Nephron progenitor cell (in vitro differentiated cells): Measurements from ENCODE around the gene CDH10.
A peak's percentile ranks its signal among the peaks of the same experiment; 100 is the strongest.

ENCODE experiments used
- DNase-seq: peaks from one replicate; pipeline ENCODE4 v3.0.0; 2021
- H3K27ac Mint-ChIP-seq: 2 replicates; pipeline ENCODE4 v1.8.0; 2021; ENCODE audit warnings: mild to moderate bottlenecking, moderate library complexity, mixed read lengths
- H3K27me3 Mint-ChIP-seq: 2 replicates; pipeline ENCODE4 v1.8.0; 2021; ENCODE audit warnings: mild to moderate bottlenecking, low read depth, mixed read lengths; ENCODE audit not compliant: poor library complexity
- H3K36me3 Mint-ChIP-seq: 2 replicates; pipeline ENCODE4 v1.8.0; 2021; ENCODE audit warnings: low read depth, mixed read lengths
- H3K4me1 Mint-ChIP-seq: 2 replicates; pipeline ENCODE4 v1.8.0; 2021; ENCODE audit warnings: mixed read lengths
- H3K4me3 Mint-ChIP-seq: 2 replicates; pipeline ENCODE4 v1.8.0; 2021; ENCODE audit warnings: mild to moderate bottlenecking, moderate library complexity, mixed read lengths
- H3K9me3 Mint-ChIP-seq: 2 replicates; pipeline ENCODE4 v1.8.0; 2021; ENCODE audit warnings: mild to moderate bottlenecking, moderate library complexity, mixed read lengths
- TF ChIP-seq, protein P1 (sequence below): fragments of 200-600 bp; sonication (generic); IDR thresholded peaks from 2 replicates; pipeline ENCODE4 v1.5.0; 2021; ENCODE audit warnings: antibody characterized with exemption

CDH10 gene

DNA sequence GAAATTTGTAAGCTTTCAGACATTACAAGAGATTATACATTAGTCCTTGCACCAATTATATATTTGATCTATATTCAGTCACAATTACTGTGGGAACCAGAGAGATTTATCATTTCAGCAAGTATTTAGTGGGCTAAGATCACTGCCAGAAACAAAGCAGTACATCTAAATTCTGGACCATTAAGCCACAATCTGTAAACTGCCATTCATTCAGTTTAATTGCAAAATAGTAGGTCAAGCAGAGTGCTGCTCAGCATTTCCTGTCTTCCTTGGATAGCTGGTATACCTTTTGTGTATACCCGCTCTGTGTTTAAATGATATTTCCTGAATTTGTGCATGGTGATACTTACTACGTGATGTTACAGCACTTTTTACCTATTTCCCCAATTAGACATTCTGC lies 42.6 kb downstream of the CDH10 start:
- Mint-ChIP-seq H3K9me3 (no peaks in the 10 kb centered on the region), H3K4me3 (no peak overlapping the region), H3K4me1 (no peaks in the 10 kb centered on the region), H3K36me3 (no peaks in the 10 kb centered on the region), H3K27me3 (no peaks in the 10 kb centered on the region), H3K27ac (no peak overlapping the region)
- TF ChIP-seq, protein P1, sequence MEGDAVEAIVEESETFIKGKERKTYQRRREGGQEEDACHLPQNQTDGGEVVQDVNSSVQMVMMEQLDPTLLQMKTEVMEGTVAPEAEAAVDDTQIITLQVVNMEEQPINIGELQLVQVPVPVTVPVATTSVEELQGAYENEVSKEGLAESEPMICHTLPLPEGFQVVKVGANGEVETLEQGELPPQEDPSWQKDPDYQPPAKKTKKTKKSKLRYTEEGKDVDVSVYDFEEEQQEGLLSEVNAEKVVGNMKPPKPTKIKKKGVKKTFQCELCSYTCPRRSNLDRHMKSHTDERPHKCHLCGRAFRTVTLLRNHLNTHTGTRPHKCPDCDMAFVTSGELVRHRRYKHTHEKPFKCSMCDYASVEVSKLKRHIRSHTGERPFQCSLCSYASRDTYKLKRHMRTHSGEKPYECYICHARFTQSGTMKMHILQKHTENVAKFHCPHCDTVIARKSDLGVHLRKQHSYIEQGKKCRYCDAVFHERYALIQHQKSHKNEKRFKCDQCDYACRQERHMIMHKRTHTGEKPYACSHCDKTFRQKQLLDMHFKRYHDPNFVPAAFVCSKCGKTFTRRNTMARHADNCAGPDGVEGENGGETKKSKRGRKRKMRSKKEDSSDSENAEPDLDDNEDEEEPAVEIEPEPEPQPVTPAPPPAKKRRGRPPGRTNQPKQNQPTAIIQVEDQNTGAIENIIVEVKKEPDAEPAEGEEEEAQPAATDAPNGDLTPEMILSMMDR = no peak
- DNase-seq = no peak

DNA sequence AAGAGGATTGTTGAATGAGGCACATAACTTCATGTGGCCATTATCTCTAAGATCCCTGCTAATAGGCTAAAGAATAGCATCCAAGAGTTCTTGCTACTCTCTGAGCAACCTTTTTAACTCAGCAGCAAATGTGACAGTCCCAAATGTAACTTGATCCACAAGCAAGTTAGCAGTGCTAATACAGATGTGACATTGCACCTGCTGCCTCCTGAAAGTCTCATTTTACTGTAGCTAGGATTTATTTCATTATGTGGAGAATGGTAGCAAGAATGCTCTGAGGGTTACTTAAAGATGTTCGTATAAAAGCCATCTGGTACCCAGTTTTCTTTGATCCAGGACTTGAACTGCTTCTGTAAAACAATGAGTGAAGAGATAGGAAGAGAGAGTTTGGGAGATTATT lies 45.8 kb downstream of the CDH10 start:
- no peak overlapping the region for H3K27ac Mint-ChIP-seq
- H3K27me3 Mint-ChIP-seq = no peaks in the 10 kb centered on the region
- no peaks in the 10 kb centered on the region for H3K36me3 Mint-ChIP-seq
- no peaks in the 10 kb centered on the region for H3K9me3 Mint-ChIP-seq
- no peak for DNase-seq
- no peaks in the 10 kb centered on the region for H3K4me1 Mint-ChIP-seq
- no peak overlapping the region for H3K4me3 Mint-ChIP-seq
- TF ChIP-seq, protein P1 = no peak

DNA sequence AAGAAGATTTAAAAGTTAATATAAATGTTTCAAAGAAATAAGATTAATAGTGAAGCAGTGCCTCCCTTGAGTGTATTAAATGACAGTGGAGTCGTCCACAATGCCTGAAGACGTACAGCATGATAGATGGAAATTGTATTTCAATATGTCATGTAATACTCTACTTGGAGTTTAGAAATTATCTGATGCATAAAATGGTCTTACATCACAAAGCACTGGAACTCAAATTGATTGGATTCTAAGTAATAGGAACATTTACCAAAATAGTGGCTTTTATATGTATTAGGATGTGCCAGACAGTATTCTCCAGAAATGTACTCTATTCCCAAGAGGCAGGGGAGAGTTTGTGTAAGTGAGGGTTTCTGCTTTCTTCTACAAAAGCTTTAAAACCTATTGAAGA lies 49.4 kb downstream of the CDH10 start:
- TF ChIP-seq, protein P1 = no peak
- Mint-ChIP-seq H3K9me3 (no peaks in the 10 kb centered on the region), H3K4me3 (no peak overlapping the region), H3K27me3 (no peaks in the 10 kb centered on the region), H3K4me1 (no peaks in the 10 kb centered on the region), H3K27ac (no peak overlapping the region), H3K36me3 (no peaks in the 10 kb centered on the region)
- DNase-seq = no peak

DNA sequence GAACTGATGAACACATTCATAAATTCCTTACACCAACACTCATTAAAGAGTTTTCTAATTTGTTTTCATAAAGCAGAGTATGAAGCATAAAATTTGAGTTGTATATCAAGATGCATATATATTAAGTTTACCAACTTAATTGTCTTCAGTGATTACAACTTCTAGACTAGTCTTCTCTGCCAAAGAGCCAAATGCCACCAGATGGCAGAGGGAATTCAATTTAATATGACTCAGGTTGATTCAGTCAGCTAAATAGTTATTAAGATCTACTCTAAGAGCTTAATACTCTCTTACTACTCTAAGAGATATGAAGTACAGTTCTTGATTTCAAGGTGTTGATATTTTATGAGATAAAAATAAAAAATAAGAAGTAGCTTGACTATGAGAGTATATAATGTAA lies 53.4 kb downstream of the CDH10 start:
- H3K4me3 Mint-ChIP-seq = no peak overlapping the region
- H3K27ac Mint-ChIP-seq = no peak overlapping the region
- no peak for DNase-seq
- H3K27me3 Mint-ChIP-seq = no peaks in the 10 kb centered on the region
- TF ChIP-seq, protein P1 = no peak
- H3K9me3 Mint-ChIP-seq = no peaks in the 10 kb centered on the region
- H3K36me3 Mint-ChIP-seq = no peaks in the 10 kb centered on the region
- no peaks in the 10 kb centered on the region for H3K4me1 Mint-ChIP-seq

DNA sequence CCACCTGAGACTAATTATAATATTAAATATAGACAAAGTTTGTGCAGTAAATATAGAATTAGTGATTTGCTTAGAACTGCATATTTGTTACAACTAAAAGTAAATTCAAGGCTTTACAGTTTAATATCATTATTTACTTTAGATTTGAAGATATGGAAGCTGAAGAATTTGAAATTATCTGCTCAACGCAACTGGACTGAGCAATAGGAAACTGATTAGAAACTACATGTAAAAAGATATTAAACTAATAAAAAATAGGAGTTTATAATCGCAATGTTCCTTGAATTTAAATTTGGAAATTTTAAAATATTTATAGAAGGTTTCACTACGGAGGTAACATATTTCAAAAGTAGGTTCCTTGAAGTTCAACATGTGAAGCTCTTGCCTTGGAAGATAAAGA lies 55.2 kb downstream of the CDH10 start:
- Mint-ChIP-seq H3K4me1 (no peaks in the 10 kb centered on the region), H3K27ac (no peak overlapping the region), H3K9me3 (no peaks in the 10 kb centered on the region), H3K36me3 (no peaks in the 10 kb centered on the region), H3K4me3 (no peak overlapping the region), H3K27me3 (peaks cover 3% of the 10 kb centered on the region)
- TF ChIP-seq, protein P1 = no peak
- DNase-seq = no peak

DNA sequence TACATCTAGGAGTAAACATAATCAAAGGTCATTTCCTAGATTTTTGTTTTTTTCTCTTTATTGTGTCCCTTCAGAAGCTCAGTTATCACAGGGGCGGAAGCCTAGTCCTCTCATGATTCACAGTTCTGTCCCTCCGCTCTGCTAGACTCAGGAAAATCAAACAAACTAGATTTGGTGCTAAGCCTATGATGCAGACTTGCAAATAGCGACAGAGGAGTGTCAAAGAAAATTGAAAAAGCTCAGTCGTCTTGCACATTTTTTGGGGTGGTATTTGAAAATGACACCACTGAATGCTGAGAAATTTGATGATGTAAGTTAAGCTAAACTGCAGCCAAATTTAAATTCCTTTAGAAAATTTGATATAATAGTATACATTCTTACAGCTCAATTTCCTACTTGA lies 59.0 kb downstream of the CDH10 start:
- H3K27ac Mint-ChIP-seq = peak overlapping the region; percentile 20
- DNase-seq = no peak

More for the DNA sequence above, 59.0 kb downstream of the CDH10 start:
- Mint-ChIP-seq H3K27me3 (peaks cover 3% of the 10 kb centered on the region), H3K4me3 (no peak overlapping the region), H3K4me1 (no peaks in the 10 kb centered on the region), H3K36me3 (no peaks in the 10 kb centered on the region), H3K9me3 (no peaks in the 10 kb centered on the region)
- TF ChIP-seq, protein P1 = no peak
